Liver (tissue), 3 donors: ENCODE data around the gene COG2.

Experiments used
- FOXA1 ChIP-seq: IDR thresholded peaks from 2 replicates; pipeline ENCODE4 v1.6.1; 2016; ENCODE audit warnings: antibody characterized with exemption
- GABPA ChIP-seq, 2 donors: IDR thresholded peaks in 1 of 2; conservative IDR thresholded peaks in 1 of 2; 2 replicates each; pipeline ENCODE4 v1.6.1; 2016; ENCODE audit warnings: antibody characterized with exemption in 2 of 2, mild to moderate bottlenecking in 1 of 2, moderate library complexity in 1 of 2
- MAX ChIP-seq: IDR thresholded peaks from 2 replicates; pipeline ENCODE4 v1.6.1; 2016; ENCODE audit warnings: antibody characterized with exemption
- RXRA ChIP-seq, 2 donors: IDR thresholded peaks; 2 replicates each; pipeline ENCODE4 v1.6.1; 2017 to 2018; ENCODE audit warnings: antibody characterized with exemption in 2 of 2, mild to moderate bottlenecking in 1 of 2
- YY1 ChIP-seq: IDR thresholded peaks from 2 replicates; pipeline ENCODE4 v1.6.1; 2016; ENCODE audit warnings: antibody characterized with exemption, mild to moderate bottlenecking
- ZBTB33 ChIP-seq: IDR thresholded peaks from 2 replicates; pipeline ENCODE4 v1.6.1; 2016; ENCODE audit warnings: antibody characterized with exemption
- TF ChIP-seq, protein P1 (sequence below): fragments of 150-350 bp; IDR thresholded peaks from 2 replicates; pipeline ENCODE4 v1.5.1; 2017; ENCODE audit warnings: improper control_type of control experiment, low read depth, low read length; ENCODE audit not compliant: missing input control
- TF ChIP-seq, protein P2 (sequence below): IDR thresholded peaks from 2 replicates; pipeline ENCODE4 v1.6.1; 2016; ENCODE audit warnings: antibody characterized with exemption
- donor health status: healthy.
- donor health status: healthy.

DNA sequence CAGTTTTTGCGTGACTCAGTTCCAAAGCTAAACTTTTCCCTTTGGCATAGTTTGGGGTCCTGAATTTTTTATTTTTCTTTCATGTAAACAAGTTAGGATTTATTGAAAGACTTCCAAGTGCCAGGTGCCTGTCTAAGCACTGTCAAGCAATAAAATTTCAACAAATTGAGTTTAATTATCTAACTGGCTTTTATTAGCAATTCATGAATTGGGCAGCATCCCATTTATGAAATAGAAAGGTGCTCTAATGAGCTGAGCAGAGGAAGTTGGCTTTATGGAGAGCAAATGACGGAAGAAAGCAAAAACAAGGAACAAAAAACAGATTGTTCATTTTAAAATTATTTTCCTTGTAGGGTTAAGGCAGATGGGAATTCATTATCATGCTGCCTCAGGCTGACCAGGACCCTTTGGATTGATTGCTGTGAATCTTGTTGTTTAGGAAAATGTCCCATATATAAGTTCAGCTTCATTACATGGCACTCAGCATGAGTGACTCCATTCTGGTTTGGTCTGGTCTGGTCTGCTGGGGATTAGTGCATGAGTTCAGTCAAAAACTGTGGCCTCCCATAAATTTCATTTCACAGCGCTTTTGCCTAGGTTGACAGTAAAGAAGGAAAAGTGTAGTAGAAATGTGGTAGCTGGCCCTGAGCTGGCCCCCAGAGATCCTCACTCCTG is 21.5 kb upstream of the COG2 start:
- TF ChIP-seq, protein P1, sequence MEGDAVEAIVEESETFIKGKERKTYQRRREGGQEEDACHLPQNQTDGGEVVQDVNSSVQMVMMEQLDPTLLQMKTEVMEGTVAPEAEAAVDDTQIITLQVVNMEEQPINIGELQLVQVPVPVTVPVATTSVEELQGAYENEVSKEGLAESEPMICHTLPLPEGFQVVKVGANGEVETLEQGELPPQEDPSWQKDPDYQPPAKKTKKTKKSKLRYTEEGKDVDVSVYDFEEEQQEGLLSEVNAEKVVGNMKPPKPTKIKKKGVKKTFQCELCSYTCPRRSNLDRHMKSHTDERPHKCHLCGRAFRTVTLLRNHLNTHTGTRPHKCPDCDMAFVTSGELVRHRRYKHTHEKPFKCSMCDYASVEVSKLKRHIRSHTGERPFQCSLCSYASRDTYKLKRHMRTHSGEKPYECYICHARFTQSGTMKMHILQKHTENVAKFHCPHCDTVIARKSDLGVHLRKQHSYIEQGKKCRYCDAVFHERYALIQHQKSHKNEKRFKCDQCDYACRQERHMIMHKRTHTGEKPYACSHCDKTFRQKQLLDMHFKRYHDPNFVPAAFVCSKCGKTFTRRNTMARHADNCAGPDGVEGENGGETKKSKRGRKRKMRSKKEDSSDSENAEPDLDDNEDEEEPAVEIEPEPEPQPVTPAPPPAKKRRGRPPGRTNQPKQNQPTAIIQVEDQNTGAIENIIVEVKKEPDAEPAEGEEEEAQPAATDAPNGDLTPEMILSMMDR: no peak
- TF ChIP-seq YY1 (no peak), ZBTB33 (no peak), MAX (no peak), GABPA (IDR thresholded peaks at IDR 0.05 in 1 of 2, conservative IDR thresholded peaks at IDR 0.05 in 1 of 2) (no peak), RXRA (IDR thresholded peaks at IDR 0.05) (no peak), FOXA1 (no peak)
- TF ChIP-seq, protein P2, sequence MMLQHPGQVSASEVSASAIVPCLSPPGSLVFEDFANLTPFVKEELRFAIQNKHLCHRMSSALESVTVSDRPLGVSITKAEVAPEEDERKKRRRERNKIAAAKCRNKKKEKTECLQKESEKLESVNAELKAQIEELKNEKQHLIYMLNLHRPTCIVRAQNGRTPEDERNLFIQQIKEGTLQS: no peak
